Measurements from ENCODE around the gene SPAG16.

SPAG16 gene

GRCh38 chr2:213958086-213958485, 673.8 kb downstream of the SPAG16 start:
- H3K4me2 ChIP-seq (ENCODE audit: low read length): no peak overlapping the region
- TF ChIP-seq CTCF (IDR thresholded peaks at IDR 0.05; ENCODE audit: low read length) (no peak), EZH2 (IDR thresholded peaks at IDR 0.05; ENCODE audit: borderline replicate concordance, low read length) (no peak)
- H4K20me1 ChIP-seq (ENCODE audit: insufficient read depth, low read length): no peaks in the 10 kb centered on the region

GRCh38 chr2:213959589-213959988, 675.3 kb downstream of the SPAG16 start:
- no peaks in the 10 kb centered on the region for H3K9me2 ChIP-seq (ENCODE audit: low read depth, low read length)
- H3K4me1 ChIP-seq (ENCODE audit: insufficient read depth, low read length, severe bottlenecking): no peaks in the 10 kb centered on the region
- no peaks in the 10 kb centered on the region for H3K9me3 ChIP-seq (ENCODE audit: low read length)
- TF ChIP-seq EZH2 (IDR thresholded peaks at IDR 0.05; ENCODE audit: borderline replicate concordance, low read length) (no peak), CTCF (IDR thresholded peaks at IDR 0.05; ENCODE audit: low read length) (no peak)
- H4K20me1 ChIP-seq (ENCODE audit: insufficient read depth, low read length): no peaks in the 10 kb centered on the region
- no peak overlapping the region for H2AFZ ChIP-seq (ENCODE audit: low read length)
- no peak overlapping the region for H3K4me3 ChIP-seq (ENCODE audit: low read depth, low read length, poor library complexity, severe bottlenecking)
- H3F3A ChIP-seq (ENCODE audit: insufficient read depth, low read length): no peaks in the 10 kb centered on the region
- H3K27me3 ChIP-seq (ENCODE audit: insufficient read depth, low read length): no peaks in the 10 kb centered on the region
- H3K79me2 ChIP-seq (ENCODE audit: insufficient read depth, low read length): no peaks in the 10 kb centered on the region
- H3K4me2 ChIP-seq (ENCODE audit: low read length): no peak overlapping the region
- no peak overlapping the region for H3K27ac ChIP-seq (ENCODE audit: low read depth, low read length, poor library complexity, severe bottlenecking)
- no peaks in the 10 kb centered on the region for H3K36me3 ChIP-seq (ENCODE audit: insufficient read depth, low read length)
- no peak overlapping the region for H3K9ac ChIP-seq (ENCODE audit: low read length)

More at GRCh38 chr2:213958086-213958485, 673.8 kb downstream of the SPAG16 start:
- H3K79me2 ChIP-seq (ENCODE audit: insufficient read depth, low read length): no peaks in the 10 kb centered on the region
- no peaks in the 10 kb centered on the region for H3K27me3 ChIP-seq (ENCODE audit: insufficient read depth, low read length)
- no peak overlapping the region for H3K9ac ChIP-seq (ENCODE audit: low read length)
- H3K4me1 ChIP-seq (ENCODE audit: insufficient read depth, low read length, severe bottlenecking): no peaks in the 10 kb centered on the region
- H3K4me3 ChIP-seq (ENCODE audit: low read depth, low read length, poor library complexity, severe bottlenecking): no peak overlapping the region
- H3K9me3 ChIP-seq (ENCODE audit: low read length): no peaks in the 10 kb centered on the region
- no peak overlapping the region for H3K27ac ChIP-seq (ENCODE audit: low read depth, low read length, poor library complexity, severe bottlenecking)
- H2AFZ ChIP-seq (ENCODE audit: low read length): no peak overlapping the region
- H3K36me3 ChIP-seq (ENCODE audit: insufficient read depth, low read length): no peaks in the 10 kb centered on the region
- no peaks in the 10 kb centered on the region for H3K9me2 ChIP-seq (ENCODE audit: low read depth, low read length)
- no peaks in the 10 kb centered on the region for H3F3A ChIP-seq (ENCODE audit: insufficient read depth, low read length)

GRCh38 chr2:213971536-213971935, 687.3 kb downstream of the SPAG16 start:
- no peak overlapping the region for H3K4me3 ChIP-seq (ENCODE audit: low read depth, low read length, poor library complexity, severe bottlenecking)
- no peaks in the 10 kb centered on the region for H3K79me2 ChIP-seq (ENCODE audit: insufficient read depth, low read length)
- no peak overlapping the region for H3K27ac ChIP-seq (ENCODE audit: low read depth, low read length, poor library complexity, severe bottlenecking)
- H4K20me1 ChIP-seq (ENCODE audit: insufficient read depth, low read length): no peaks in the 10 kb centered on the region
- no peak overlapping the region for H3K9ac ChIP-seq (ENCODE audit: low read length)
- H3K9me2 ChIP-seq (ENCODE audit: low read depth, low read length): no peaks in the 10 kb centered on the region
- no peaks in the 10 kb centered on the region for H3K9me3 ChIP-seq (ENCODE audit: low read length)
- no peaks in the 10 kb centered on the region for H3F3A ChIP-seq (ENCODE audit: insufficient read depth, low read length)
- TF ChIP-seq CTCF (IDR thresholded peaks at IDR 0.05; ENCODE audit: low read length): no peak
- TF ChIP-seq EZH2 (IDR thresholded peaks at IDR 0.05; ENCODE audit: borderline replicate concordance, low read length): no peak
- H3K36me3 ChIP-seq (ENCODE audit: insufficient read depth, low read length): no peaks in the 10 kb centered on the region
- no peaks in the 10 kb centered on the region for H3K27me3 ChIP-seq (ENCODE audit: insufficient read depth, low read length)
- H3K4me2 ChIP-seq (ENCODE audit: low read length): no peak overlapping the region
- H2AFZ ChIP-seq (ENCODE audit: low read length): no peak overlapping the region
- no peaks in the 10 kb centered on the region for H3K4me1 ChIP-seq (ENCODE audit: insufficient read depth, low read length, severe bottlenecking)

Measured in OCI-LY1 (cell line).